H1 (cell line): Measurements from ENCODE around the gene BLOC1S1. TPM values are rescaled to one million over a fixed set of nuclear protein-coding genes. Genes with fewer than 3 reads are reported as not detected.

Source experiments
- CHD7 ChIP-seq: fragments of 300-600 bp; sonication (generic); IDR thresholded peaks from 2 replicates; pipeline ENCODE4 v1.7.1; 2012; ENCODE audit warnings: low read length, moderate library complexity, mild to moderate bottlenecking, inconsistent platforms; ENCODE audit not compliant: insufficient replicate concordance
- polyA plus RNA-seq, 7 experiments: library from polyadenylated mRNA; depleted of rRNA in 3 of 7; stranded (reverse) in 5 of 7; unstranded in 2 of 7; fragments of >200 nt in 5 of 7; fragments of 200-250 nt in 2 of 7; gene quantifications; 1 replicate in 5 of 7; 2 replicates in 1 of 7; 4 replicates in 1 of 7; pipeline versions ENCODE4 v1.2.1 to v1.2.3, GENCODE V29; 2011 to 2013; ENCODE audit warnings: missing spikeins in 2 of 7, mixed read lengths in 2 of 7
- total RNA-seq: library from RNA; stranded (reverse); fragmentation: NEBNext Ultra II Directional; extraction: Animal tissue kit (Norgen Biotek cat#: 25700); gene quantifications from 2 replicates; pipeline ENCODE4 v1.2.1, GENCODE V29; 2021

The BLOC1S1 gene
- total and polyA plus RNA-seq, 2 of the 8 experiments (the other 6 are each of a cell fraction or from before 2014, with no cell fraction given): 91.1 to 185 TPM

GRCh38 chr12:55739025-55739378 is 23.2 kb downstream of the BLOC1S1 start (continued):
- TF ChIP-seq CHD7: no peak
